Measurements from ENCODE around the gene ARSB. TPM values are rescaled to one million over a fixed set of nuclear protein-coding genes. Genes with fewer than 3 reads are reported as not detected.
A peak's percentile ranks its signal among the peaks of the same experiment; 100 is the strongest.
"Not testable (repeated sequence)": the region's sequence is repeated elsewhere in the genome, so short reads cannot be mapped to it uniquely, and the experiment has no call there.

The ARSB gene
- total RNA-seq, 2 donors from 2014 or later: 28.1 TPM

DNA sequence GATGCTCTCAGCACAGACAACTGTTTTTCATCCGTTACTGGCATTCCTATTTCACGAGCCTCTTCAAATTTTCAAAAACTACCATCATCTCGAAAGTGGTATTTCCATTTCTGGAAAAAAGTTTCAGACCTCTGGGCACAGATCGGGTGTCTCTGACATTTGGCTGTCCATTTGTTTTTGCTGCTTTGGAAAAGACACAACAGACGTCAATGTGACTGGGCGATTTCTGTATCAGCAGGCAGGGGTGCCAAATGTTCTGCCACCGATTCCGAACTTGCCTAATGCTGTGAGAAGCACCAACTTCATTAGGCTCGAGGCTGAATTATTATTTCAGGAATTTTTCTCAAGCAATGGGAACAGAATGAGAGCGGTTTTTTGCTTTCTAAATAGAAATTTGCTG lies 105.6 kb downstream of the ARSB start:
- peaks cover 18% of the 10 kb centered on the region for H3K36me3 Mint-ChIP-seq (ENCODE audit: low read depth)
- no peak for TF ChIP-seq CTCF (conservative IDR thresholded peaks at IDR 0.05)
- 92 to 94% methylated on average over 10 of the region's 10 CpGs for WGBS, 2 experiments (ENCODE audit: insufficient coverage in 1 of 2, insufficient read length in 1 of 2)
- Histone ChIP-seq H3K27me3 (ENCODE audit: control insufficient read depth, insufficient read depth, low read length, poor library complexity, severe bottlenecking) (no peaks in the 10 kb centered on the region), H3K27ac (ENCODE audit: low read depth, low read length) (no peak overlapping the region), H3K4me1 (ENCODE audit: control insufficient read depth, insufficient read depth, low read length) (no peaks in the 10 kb centered on the region), H3K9me3 (ENCODE audit: control insufficient read depth, low read length) (no peaks in the 10 kb centered on the region), H3K4me3 (ENCODE audit: low read length) (no peak overlapping the region), H3K36me3 (ENCODE audit: control insufficient read depth, insufficient read depth, low read length) (no peaks in the 10 kb centered on the region), H3K9ac (ENCODE audit: extremely low read depth, low read length, poor library complexity, severe bottlenecking) (no peak overlapping the region)
- peaks cover 4% of the 10 kb centered on the region for H3K4me1 Mint-ChIP-seq
- no peaks in the 10 kb centered on the region for H3K9me3 Mint-ChIP-seq
- no peak overlapping the region for H3K27ac Mint-ChIP-seq
- no peaks in the 10 kb centered on the region for H3K27me3 Mint-ChIP-seq (ENCODE audit: insufficient read depth)
- DNase-seq: no peak
- no peak overlapping the region for H3K4me3 Mint-ChIP-seq

GRCh38 chr5:78866076-78866475 lies 119.0 kb downstream of the ARSB start:
- not testable (repeated sequence) for H3K27me3 Mint-ChIP-seq (ENCODE audit: insufficient read depth); H3K36me3 ChIP-seq (ENCODE audit: control insufficient read depth, insufficient read depth, low read length); H3K27ac Mint-ChIP-seq; H3K4me1 ChIP-seq (ENCODE audit: control insufficient read depth, insufficient read depth, low read length); H3K4me1 Mint-ChIP-seq; H3K4me3 Mint-ChIP-seq; H3K27ac ChIP-seq (ENCODE audit: low read depth, low read length); H3K9ac ChIP-seq (ENCODE audit: extremely low read depth, low read length, poor library complexity, severe bottlenecking); DNase-seq; H3K27me3 ChIP-seq (ENCODE audit: control insufficient read depth, insufficient read depth, low read length, poor library complexity, severe bottlenecking)
- Histone ChIP-seq H3K9me3 (ENCODE audit: control insufficient read depth, low read length) (peaks cover 34% of the 10 kb centered on the region), H3K4me3 (ENCODE audit: low read length) (peak overlapping the region; percentile 53)
- 89 to 100% methylated on average over 2 of the region's 2 CpGs for WGBS, 2 experiments (ENCODE audit: insufficient coverage in 1 of 2, insufficient read length in 1 of 2)
- peaks cover 49% of the 10 kb centered on the region for H3K9me3 Mint-ChIP-seq
- H3K36me3 Mint-ChIP-seq (ENCODE audit: low read depth): peaks cover 35% of the 10 kb centered on the region

DNA sequence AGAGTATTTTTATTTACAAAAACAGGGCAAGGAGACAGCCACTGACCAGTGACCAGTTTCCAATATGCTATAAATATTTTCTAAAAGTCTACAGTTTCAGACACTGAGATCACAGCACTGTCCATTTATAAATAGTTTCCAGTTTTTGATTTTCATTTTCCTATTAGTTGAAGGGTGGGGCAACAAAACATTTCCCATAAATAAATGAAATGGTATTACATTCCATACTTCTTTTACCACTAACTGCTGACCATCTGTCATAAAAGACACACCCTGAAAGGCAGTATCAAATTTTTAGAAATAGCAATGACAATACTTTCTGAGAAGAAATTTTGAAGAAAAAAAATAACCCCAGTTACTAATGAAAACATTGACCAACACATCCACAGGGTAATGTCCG lies 126.7 kb downstream of the ARSB start:
- 93% methylated on average over 1 of the region's 1 CpG; no CpG with 5 or more reads in 1 of the 2 experiments for WGBS, 2 experiments (ENCODE audit: insufficient coverage in 1 of 2, insufficient read length in 1 of 2)
- Mint-ChIP-seq H3K36me3 (ENCODE audit: low read depth) (peaks cover 34% of the 10 kb centered on the region), H3K4me1 (no peaks in the 10 kb centered on the region), H3K27ac (no peak overlapping the region), H3K9me3 (peaks cover 48% of the 10 kb centered on the region), H3K27me3 (ENCODE audit: insufficient read depth) (peaks cover 2% of the 10 kb centered on the region), H3K4me3 (no peak overlapping the region)
- no peaks in the 10 kb centered on the region for H3K27me3 ChIP-seq (ENCODE audit: control insufficient read depth, insufficient read depth, low read length, poor library complexity, severe bottlenecking)
- DNase-seq: no peak
- H3K9me3 ChIP-seq (ENCODE audit: control insufficient read depth, low read length): peaks cover 35% of the 10 kb centered on the region
- H3K36me3 ChIP-seq (ENCODE audit: control insufficient read depth, insufficient read depth, low read length): no peaks in the 10 kb centered on the region
- no peak overlapping the region for H3K4me3 ChIP-seq (ENCODE audit: low read length)
- H3K27ac ChIP-seq (ENCODE audit: low read depth, low read length): no peak overlapping the region
- TF ChIP-seq CTCF (conservative IDR thresholded peaks at IDR 0.05): no peak
- no peak overlapping the region for H3K9ac ChIP-seq (ENCODE audit: extremely low read depth, low read length, poor library complexity, severe bottlenecking)
- H3K4me1 ChIP-seq (ENCODE audit: control insufficient read depth, insufficient read depth, low read length): no peaks in the 10 kb centered on the region

GRCh38 chr5:78855026-78855425 lies 130.1 kb downstream of the ARSB start:
- H3K36me3 ChIP-seq (ENCODE audit: control insufficient read depth, insufficient read depth, low read length): no peaks in the 10 kb centered on the region
- Mint-ChIP-seq H3K4me3 (no peak overlapping the region), H3K27ac (no peak overlapping the region), H3K27me3 (ENCODE audit: insufficient read depth) (peaks cover 2% of the 10 kb centered on the region), H3K36me3 (ENCODE audit: low read depth) (peaks cover 25% of the 10 kb centered on the region), H3K9me3 (peaks cover 44% of the 10 kb centered on the region), H3K4me1 (no peaks in the 10 kb centered on the region)
- no peaks in the 10 kb centered on the region for H3K4me1 ChIP-seq (ENCODE audit: control insufficient read depth, insufficient read depth, low read length)
- H3K27ac ChIP-seq (ENCODE audit: low read depth, low read length): no peak overlapping the region
- WGBS, 2 experiments (ENCODE audit: insufficient coverage in 1 of 2, insufficient read length in 1 of 2): 69 to 77% methylated on average over 2 of the region's 2 CpGs
- H3K9me3 ChIP-seq (ENCODE audit: control insufficient read depth, low read length): peaks cover 31% of the 10 kb centered on the region
- TF ChIP-seq CTCF (conservative IDR thresholded peaks at IDR 0.05): no peak
- DNase-seq: no peak
- peak overlapping the region; percentile 39 for H3K4me3 ChIP-seq (ENCODE audit: low read length)
- H3K27me3 ChIP-seq (ENCODE audit: control insufficient read depth, insufficient read depth, low read length, poor library complexity, severe bottlenecking): no peaks in the 10 kb centered on the region
- no peak overlapping the region for H3K9ac ChIP-seq (ENCODE audit: extremely low read depth, low read length, poor library complexity, severe bottlenecking)

DNA sequence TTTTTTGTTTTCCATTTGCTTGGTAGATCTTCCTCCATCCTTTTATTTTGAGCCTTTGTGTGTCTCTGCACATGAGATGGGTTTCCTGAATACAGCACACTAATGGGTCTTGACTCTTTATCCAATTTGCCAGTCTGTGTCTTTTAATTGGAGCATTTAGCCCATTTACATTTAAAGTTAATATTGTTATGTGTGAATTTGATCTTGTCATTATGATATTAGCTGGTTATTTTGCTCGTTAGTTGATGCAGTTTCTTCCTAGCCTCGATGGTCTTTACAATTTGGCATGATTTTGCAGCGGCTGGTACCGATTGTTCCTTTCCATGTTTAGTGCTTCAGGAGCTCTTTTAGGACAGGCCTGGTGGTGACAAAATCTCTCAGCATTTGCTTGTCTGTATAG lies 133.2 kb downstream of the ARSB start:
- H3K9ac ChIP-seq (ENCODE audit: extremely low read depth, low read length, poor library complexity, severe bottlenecking); DNase-seq; H3K27ac ChIP-seq (ENCODE audit: low read depth, low read length); H3K36me3 ChIP-seq (ENCODE audit: control insufficient read depth, insufficient read depth, low read length); H3K4me3 Mint-ChIP-seq; H3K27me3 Mint-ChIP-seq (ENCODE audit: insufficient read depth); H3K27me3 ChIP-seq (ENCODE audit: control insufficient read depth, insufficient read depth, low read length, poor library complexity, severe bottlenecking); H3K4me1 ChIP-seq (ENCODE audit: control insufficient read depth, insufficient read depth, low read length); H3K4me1 Mint-ChIP-seq; H3K4me3 ChIP-seq (ENCODE audit: low read length); H3K27ac Mint-ChIP-seq: not testable (repeated sequence)
- H3K9me3 Mint-ChIP-seq: peaks cover 58% of the 10 kb centered on the region
- H3K9me3 ChIP-seq (ENCODE audit: control insufficient read depth, low read length): peaks cover 31% of the 10 kb centered on the region
- H3K36me3 Mint-ChIP-seq (ENCODE audit: low read depth): peaks cover 21% of the 10 kb centered on the region
- WGBS, 2 experiments (ENCODE audit: insufficient coverage in 1 of 2, insufficient read length in 1 of 2): 100% methylated on average over 3 of the region's 4 CpGs; no CpG with 5 or more reads in 1 of the 2 experiments

Data from endodermal cell (in vitro differentiated cells).